B cell (primary cell): ENCODE results near the gene MYRIP. TPM values are rescaled to one million over a fixed set of nuclear protein-coding genes. Genes with fewer than 3 reads are reported as not detected.

Experiments
- ATAC-seq: fragments of 200-7000 bp; cut with Tn5 transposase; one replicate; pipeline ENCODE4 v1.10.0; 2021; ENCODE audit warnings: low read depth, mild to moderate bottlenecking, moderate number of reproducible peaks, moderate library complexity
- CTCF ChIA-PET: fragments of 350-600 bp; sonication (Branson Sonifier 250); formaldehyde crosslinking; loops from one replicate; lab custom pipeline; 2021; ENCODE audit warnings: antibody characterized with exemption, inconsistent platforms; lab: Charles Lee
- POLR2A ChIA-PET: fragments of 350-600 bp; sonication (Branson Sonifier 250); formaldehyde crosslinking; loops from one replicate; lab custom pipeline; 2021; ENCODE audit warnings: antibody characterized with exemption; lab: Charles Lee
- DNase-seq: peaks from one replicate; pipeline ENCODE4 v3.0.0; 2013
- H2AFZ ChIP-seq: 2 replicates; pipeline ENCODE4 v1.6.1; 2012; ENCODE audit warnings: mild to moderate bottlenecking, low read depth, low read length; ENCODE audit not compliant: insufficient read depth, poor library complexity, severe bottlenecking
- H3K27ac ChIP-seq, 2 donors: 1 replicate in 1 of 2; 2 replicates in 1 of 2; pipeline ENCODE4 v1.5.1; 2012 to 2013; ENCODE audit warnings: low read length in 2 of 2, mild to moderate bottlenecking in 2 of 2, moderate library complexity in 1 of 2
- H3K27me3 ChIP-seq, 4 experiments: fragments of 200-600 bp in 1 of 4; sonication (generic) in 1 of 4; replicated peaks in 1 of 4; 1 replicate in 2 of 4; 2 replicates in 2 of 4; pipeline versions ENCODE4 v1.6.1 to v1.7.0; 2013 to 2016; ENCODE audit warnings: low read length in 3 of 4, mild to moderate bottlenecking in 2 of 4, mixed read lengths in 1 of 4, moderate library complexity in 1 of 4; ENCODE audit not compliant: insufficient read depth in 4 of 4, control insufficient read depth in 3 of 4; ENCODE audit errors: control extremely low read depth in 1 of 4
- H3K36me3 ChIP-seq, 2 experiments: replicated peaks in 1 of 2; 1 replicate in 1 of 2; 2 replicates in 1 of 2; pipeline versions ENCODE4 v1.6.1 to v1.7.1; 2013; ENCODE audit warnings: low read length in 1 of 2; ENCODE audit not compliant: insufficient read depth in 2 of 2, control insufficient read depth in 1 of 2; ENCODE audit errors: control extremely low read depth in 1 of 2, extremely low read depth in 1 of 2
- H3K4me1 ChIP-seq, 2 donors: fragments of 200-600 bp in 1 of 2; sonication (generic) in 1 of 2; 1 replicate in 1 of 2; 2 replicates in 1 of 2; pipeline versions ENCODE4 v1.5.1 to v1.6.1; 2013 to 2017; ENCODE audit warnings: low read length in 2 of 2; ENCODE audit not compliant: control insufficient read depth in 2 of 2, insufficient read depth in 2 of 2
- H3K4me2 ChIP-seq: replicated peaks from 2 replicates; pipeline ENCODE3; 2012; ENCODE audit warnings: mild to moderate bottlenecking, low read depth, low read length; ENCODE audit not compliant: poor library complexity, severe bottlenecking
- H3K4me3 ChIP-seq, 5 experiments: fragments of 200-600 bp in 1 of 5; sonication (generic) in 1 of 5; 1 replicate in 3 of 5; 2 replicates in 2 of 5; pipeline versions ENCODE4 v1.5.1 to v1.7.0; 2011 to 2016; ENCODE audit warnings: low read length in 4 of 5, mild to moderate bottlenecking in 4 of 5, low read depth in 2 of 5, control low read depth in 1 of 5, moderate library complexity in 1 of 5; ENCODE audit not compliant: insufficient read depth in 1 of 5; ENCODE audit errors: control extremely low read depth in 1 of 5, extremely low read depth in 1 of 5
- H3K79me2 ChIP-seq: fragments of 200-600 bp; sonication (generic); one replicate; pipeline ENCODE4 v1.6.0; 2016; ENCODE audit warnings: low read length; ENCODE audit not compliant: control insufficient read depth, insufficient read depth
- H3K9ac ChIP-seq: fragments of 200-600 bp; sonication (generic); 2 replicates; pipeline ENCODE4 v1.6.1; 2017; ENCODE audit warnings: mild to moderate bottlenecking, low read length, moderate library complexity
- H3K9me3 ChIP-seq, 3 donors: one replicate each; pipeline versions ENCODE4 v1.6.1 to v1.7.1; 2013; ENCODE audit warnings: low read length in 2 of 3; ENCODE audit not compliant: control insufficient read depth in 2 of 3, insufficient read depth in 1 of 3; ENCODE audit errors: control extremely low read depth in 1 of 3
- H4K20me1 ChIP-seq: 2 replicates; pipeline ENCODE4 v1.6.0; 2012; ENCODE audit warnings: mild to moderate bottlenecking, low read length; ENCODE audit not compliant: insufficient read depth, control insufficient read depth, poor library complexity, severe bottlenecking
- H3K27ac Mint-ChIP-seq: one replicate; pipeline ENCODE4 v1.8.0; 2021; ENCODE audit warnings: mixed read lengths
- H3K27me3 Mint-ChIP-seq: one replicate; pipeline ENCODE4 v1.8.0; 2021; ENCODE audit warnings: mixed read lengths
- H3K4me1 Mint-ChIP-seq: one replicate; pipeline ENCODE4 v1.8.0; 2021; ENCODE audit warnings: mixed read lengths
- H3K4me3 Mint-ChIP-seq: one replicate; pipeline ENCODE4 v1.8.0; 2021; ENCODE audit warnings: mixed read lengths
- H3K9me3 Mint-ChIP-seq: one replicate; pipeline ENCODE4 v1.8.0; 2022; ENCODE audit warnings: mixed read lengths; ENCODE audit not compliant: insufficient read depth
- EZH2 ChIP-seq: IDR thresholded peaks from 2 replicates; pipeline ENCODE4 v1.6.1; 2012; ENCODE audit warnings: borderline replicate concordance, low read depth, mild to moderate bottlenecking, moderate library complexity, low read length; ENCODE audit not compliant: insufficient read depth, poor library complexity, severe bottlenecking
- WGBS: methylation state at CpG from one replicate; pipeline ENCODE4 v1.1.5; 2013; ENCODE audit warnings: missing lambda C conversion rate; ENCODE audit not compliant: insufficient coverage; 5-methylcytosine and 5-hydroxymethylcytosine counted together
- intact Hi-C: fragments of 100-400 bp; cut with micrococcal nuclease; formaldehyde crosslinking; loops from one replicate; pipeline ENCODE4 v1.10.0; 2022
- polyA plus RNA-seq: library from polyadenylated mRNA; depleted of rRNA; stranded (reverse); fragments of >200 nt; gene quantifications from 2 replicates; pipeline ENCODE4 v1.2.3, GENCODE V29; 2012
- total RNA-seq, 2 donors: library from RNA; stranded (reverse); fragments of 120-200 nt in 1 of 2; gene quantifications; 1 replicate in 1 of 2; 2 replicates in 1 of 2; pipeline versions ENCODE4 v1.2.3 to v1.2.4, GENCODE V29; 2013 to 2022
- TF ChIP-seq, protein P1 (sequence below): fragments of 200-600 bp; IDR thresholded peaks from one replicate; pipeline ENCODE4 v1.8.0; 2022; ENCODE audit warnings: antibody characterized with exemption, mild to moderate bottlenecking

MYRIP gene
- total and polyA plus RNA-seq, 2 donors (not counting 1 experiment from before 2014, with no cell fraction given), result 0.03 to 0.10 TPM

DNA sequence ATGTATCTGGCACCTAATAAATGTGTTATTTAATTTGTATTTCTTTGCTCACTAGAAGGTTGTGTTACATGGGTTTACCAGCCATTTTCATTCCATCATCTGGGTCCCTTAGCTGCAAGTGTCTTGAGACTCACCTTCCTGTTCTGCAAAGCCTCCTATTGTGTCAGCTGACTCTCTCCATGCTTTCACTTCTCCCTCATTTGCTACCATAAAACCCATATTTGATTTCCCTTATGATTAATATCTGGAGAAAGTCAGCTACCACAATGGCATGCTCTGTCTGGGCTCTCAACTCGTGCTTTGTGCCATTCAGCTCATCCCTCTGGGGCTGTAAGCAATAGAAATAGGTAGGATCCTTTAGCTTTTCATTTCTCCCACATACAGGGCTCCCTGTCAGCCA, 420.6 kb downstream of the MYRIP start:
- no CpG with 5 or more reads among the region's 1 CpG for WGBS
- no peak for TF ChIP-seq EZH2
- TF ChIP-seq, protein P1, sequence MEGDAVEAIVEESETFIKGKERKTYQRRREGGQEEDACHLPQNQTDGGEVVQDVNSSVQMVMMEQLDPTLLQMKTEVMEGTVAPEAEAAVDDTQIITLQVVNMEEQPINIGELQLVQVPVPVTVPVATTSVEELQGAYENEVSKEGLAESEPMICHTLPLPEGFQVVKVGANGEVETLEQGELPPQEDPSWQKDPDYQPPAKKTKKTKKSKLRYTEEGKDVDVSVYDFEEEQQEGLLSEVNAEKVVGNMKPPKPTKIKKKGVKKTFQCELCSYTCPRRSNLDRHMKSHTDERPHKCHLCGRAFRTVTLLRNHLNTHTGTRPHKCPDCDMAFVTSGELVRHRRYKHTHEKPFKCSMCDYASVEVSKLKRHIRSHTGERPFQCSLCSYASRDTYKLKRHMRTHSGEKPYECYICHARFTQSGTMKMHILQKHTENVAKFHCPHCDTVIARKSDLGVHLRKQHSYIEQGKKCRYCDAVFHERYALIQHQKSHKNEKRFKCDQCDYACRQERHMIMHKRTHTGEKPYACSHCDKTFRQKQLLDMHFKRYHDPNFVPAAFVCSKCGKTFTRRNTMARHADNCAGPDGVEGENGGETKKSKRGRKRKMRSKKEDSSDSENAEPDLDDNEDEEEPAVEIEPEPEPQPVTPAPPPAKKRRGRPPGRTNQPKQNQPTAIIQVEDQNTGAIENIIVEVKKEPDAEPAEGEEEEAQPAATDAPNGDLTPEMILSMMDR, result no peak
- H4K20me1 ChIP-seq, result no peaks in the 10 kb centered on the region
- Mint-ChIP-seq H3K27ac (no peak overlapping the region), H3K4me3 (no peak overlapping the region), H3K4me1 (peaks cover 11% of the 10 kb centered on the region), H3K27me3 (no peaks in the 10 kb centered on the region), H3K9me3 (no peaks in the 10 kb centered on the region)
- ChIA-PET POLR2A (no interaction called here), CTCF (no interaction called here)
- H2AFZ ChIP-seq, result no peak overlapping the region
- intact Hi-C loops, result no loop called here
- no peaks in the 10 kb centered on the region for H3K27me3 ChIP-seq
- ATAC-seq (no peak), DNase-seq (no peak)
- no peak overlapping the region for H3K27ac ChIP-seq
- no peaks in the 10 kb centered on the region for H3K36me3 ChIP-seq
- no peaks in the 10 kb centered on the region for H3K79me2 ChIP-seq
- peaks cover 0 to 2% of the 10 kb centered on the region in 2 donors for H3K4me1 ChIP-seq
- H3K4me3 ChIP-seq, result no peak overlapping the region
- H3K4me2 ChIP-seq, result no peak overlapping the region
- no peaks in the 10 kb centered on the region for H3K9me3 ChIP-seq
- no peak overlapping the region for H3K9ac ChIP-seq

DNA sequence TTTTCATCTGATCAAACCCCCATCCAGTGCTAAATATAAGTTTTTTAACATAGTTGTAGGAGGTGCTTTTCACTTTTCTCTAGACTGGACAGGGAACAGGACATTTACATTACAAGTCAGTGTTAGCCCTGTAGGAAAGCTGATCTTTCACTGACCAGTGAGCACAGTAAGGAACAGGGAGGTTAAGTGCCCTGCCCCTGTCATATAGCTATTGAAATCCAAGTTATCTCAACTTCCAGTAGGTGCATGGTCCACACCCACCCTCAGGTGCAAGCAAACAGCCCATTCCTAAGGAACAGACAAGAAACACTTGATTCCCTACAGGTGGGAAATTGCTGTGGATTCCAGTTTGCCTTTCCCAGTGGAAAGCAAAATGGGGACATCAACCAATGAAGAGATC, 421.0 kb downstream of the MYRIP start:
- ATAC-seq (no peak), DNase-seq (no peak)
- Histone ChIP-seq H4K20me1 (no peaks in the 10 kb centered on the region), H3K36me3 (no peaks in the 10 kb centered on the region), H3K9ac (no peak overlapping the region), H3K79me2 (no peaks in the 10 kb centered on the region), H2AFZ (no peak overlapping the region), H3K4me3 (no peak overlapping the region), H3K4me1 (peaks cover 0 to 2% of the 10 kb centered on the region in 2 donors), H3K9me3 (no peaks in the 10 kb centered on the region), H3K4me2 (no peak overlapping the region), H3K27ac (no peak overlapping the region), H3K27me3 (no peaks in the 10 kb centered on the region)
- H3K4me3 Mint-ChIP-seq, result no peak overlapping the region
- ChIA-PET CTCF (no interaction called here), POLR2A (no interaction called here)
- H3K9me3 Mint-ChIP-seq, result no peaks in the 10 kb centered on the region
- peaks cover 11% of the 10 kb centered on the region for H3K4me1 Mint-ChIP-seq
- no peak overlapping the region for H3K27ac Mint-ChIP-seq
- no peaks in the 10 kb centered on the region for H3K27me3 Mint-ChIP-seq
- intact Hi-C loops, result no loop called here
- TF ChIP-seq, protein P1, result no peak
- TF ChIP-seq EZH2, result no peak
